Measurements from ENCODE around the gene STOX1.
"Not testable (repeated sequence)": the region's sequence is repeated elsewhere in the genome, so short reads cannot be mapped to it uniquely, and the experiment has no call there.

STOX1 gene

GRCh38 chr10:68897336-68897741 lies 70.0 kb downstream of the STOX1 start:
- DNase-seq: peak; percentile 87

DNA sequence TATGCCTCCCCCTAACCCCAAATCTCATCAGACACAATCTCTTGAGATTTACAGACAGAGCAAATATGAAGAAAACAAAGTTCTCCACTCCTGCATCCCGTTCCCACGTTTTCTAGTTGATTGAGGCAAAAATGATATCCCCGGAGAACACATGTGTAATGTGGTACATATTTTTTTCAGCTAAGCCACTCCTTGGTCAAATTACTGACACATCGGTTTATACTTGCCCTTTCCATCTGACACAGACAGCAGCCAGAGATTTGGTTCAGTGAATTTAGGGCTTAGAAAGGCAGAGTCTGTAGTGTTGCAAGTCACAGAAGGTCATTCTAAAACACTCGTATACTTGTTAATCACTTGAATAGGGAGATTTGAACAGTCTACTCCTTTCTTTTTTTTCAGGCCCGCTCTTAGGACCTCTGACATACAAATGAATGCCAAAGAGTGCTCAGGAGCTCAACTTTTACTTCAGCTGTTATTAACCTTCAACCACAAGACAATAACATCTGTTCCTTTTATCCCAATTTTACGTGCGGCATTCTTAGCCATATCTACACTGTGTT lies 71.9 kb downstream of the STOX1 start:
- no peak for DNase-seq

DNA sequence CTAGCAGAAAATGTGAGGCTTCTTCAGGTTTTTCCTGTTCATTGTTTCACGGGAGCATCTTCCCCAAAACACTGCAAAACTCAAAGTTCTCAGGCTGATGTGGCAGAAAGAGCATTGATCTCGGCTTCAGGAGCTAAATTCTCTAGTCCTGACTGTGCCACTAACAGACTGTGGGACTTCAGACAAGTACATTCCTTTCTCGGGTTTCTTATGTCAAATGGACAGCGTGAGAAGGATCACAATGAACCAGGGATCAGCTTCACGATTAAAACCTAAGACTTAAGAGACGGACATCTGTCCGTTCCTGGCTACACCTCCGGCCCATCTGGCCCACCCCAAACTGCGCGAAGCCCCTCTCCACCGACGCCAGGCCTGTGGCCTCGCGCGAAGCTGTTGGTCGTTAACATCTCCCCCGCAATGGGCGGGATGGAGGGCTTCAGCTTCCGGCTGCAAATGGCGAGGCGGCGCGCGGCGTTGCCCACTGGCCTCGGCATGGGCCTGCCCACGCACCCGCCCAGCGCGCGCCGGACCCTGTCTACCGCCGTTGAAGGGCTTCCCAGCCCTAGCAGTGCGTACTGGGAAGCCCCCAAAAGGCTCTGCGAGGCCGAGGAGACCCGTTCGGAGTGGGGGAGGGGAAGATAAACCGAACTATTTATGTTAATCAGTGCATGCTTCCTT lies 73.2 kb downstream of the STOX1 start:
- DNase-seq: no peak

DNA sequence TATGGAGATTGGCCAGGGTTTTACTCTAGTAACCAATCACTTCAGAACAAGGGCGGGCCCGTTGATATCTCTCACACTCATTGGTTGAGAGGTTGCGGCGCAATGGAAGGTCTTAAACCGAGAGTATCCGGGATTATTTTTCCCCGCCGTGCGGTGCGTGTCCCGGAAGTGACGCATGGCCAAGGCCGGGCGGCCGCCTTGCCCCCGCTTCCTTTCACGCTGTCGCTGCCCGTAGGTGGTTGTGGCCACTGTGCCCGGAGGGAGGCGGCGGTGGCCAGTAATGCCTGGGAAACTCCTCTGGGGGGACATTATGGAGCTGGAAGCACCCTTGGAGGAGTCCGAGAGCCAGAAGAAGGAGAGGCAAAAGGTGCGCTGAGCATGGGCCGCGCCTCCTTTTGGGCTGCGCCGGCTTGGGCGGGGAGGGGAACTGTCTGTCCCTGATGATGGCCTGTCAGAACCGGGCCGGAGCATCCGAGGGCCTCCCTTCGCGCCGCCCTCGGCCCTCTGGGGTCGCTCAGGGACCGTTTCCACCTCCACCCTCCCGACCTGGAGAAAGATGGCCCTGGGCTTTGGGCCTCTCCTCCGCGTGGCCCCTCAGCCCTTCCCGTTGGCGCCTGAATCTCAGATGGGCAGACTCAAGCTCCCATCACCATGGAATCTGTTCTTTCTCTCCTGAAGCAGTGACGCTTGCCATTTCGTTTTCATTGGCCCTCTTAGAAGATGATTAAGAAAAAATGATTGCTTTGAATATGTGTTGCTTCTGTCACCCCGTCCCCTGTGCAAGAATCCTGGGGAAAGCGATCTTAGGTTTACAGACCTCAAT lies 74.0 kb downstream of the STOX1 start, which contains the start of gene DDX50:
TSS of gene DDX50 (plus strand) at position 211 of the 823 bp plus-strand sequence. CDS start at position 281, 70 bp downstream.
- DNase-seq: peak; percentile 100

GRCh38 chr10:68902382-68902781 lies 75.1 kb downstream of the STOX1 start:
- no peak for DNase-seq

GRCh38 chr10:68924593-68924992 lies 97.3 kb downstream of the STOX1 start:
- no peak for DNase-seq

DNA sequence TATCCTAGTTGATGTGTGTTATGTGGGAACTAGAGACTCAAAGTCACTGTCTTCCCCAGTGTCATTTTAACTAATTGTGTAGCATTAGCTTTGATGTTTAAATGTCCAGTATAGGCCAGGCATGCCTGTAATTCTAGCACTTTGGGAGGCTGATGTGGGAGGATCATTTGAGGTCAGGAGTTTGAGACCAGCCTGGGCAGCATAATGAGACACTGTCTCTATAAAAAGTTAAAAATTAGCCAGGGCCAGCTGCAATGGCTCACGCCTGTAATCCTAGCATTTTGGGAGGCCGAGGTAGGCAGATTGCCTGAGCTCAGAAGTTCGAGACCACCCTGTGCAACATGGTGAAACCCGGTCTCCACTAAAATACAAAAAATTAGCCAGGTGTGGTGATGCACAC lies 98.2 kb downstream of the STOX1 start:
- no peak for DNase-seq

GRCh38 chr10:68929157-68929556 lies 101.8 kb downstream of the STOX1 start:
- DNase-seq: not testable (repeated sequence)

GRCh38 chr10:68929888-68930287 lies 102.6 kb downstream of the STOX1 start:
- DNase-seq: not testable (repeated sequence)

GRCh38 chr10:68932860-68933259 lies 105.5 kb downstream of the STOX1 start:
- not testable (repeated sequence) for DNase-seq

DNA sequence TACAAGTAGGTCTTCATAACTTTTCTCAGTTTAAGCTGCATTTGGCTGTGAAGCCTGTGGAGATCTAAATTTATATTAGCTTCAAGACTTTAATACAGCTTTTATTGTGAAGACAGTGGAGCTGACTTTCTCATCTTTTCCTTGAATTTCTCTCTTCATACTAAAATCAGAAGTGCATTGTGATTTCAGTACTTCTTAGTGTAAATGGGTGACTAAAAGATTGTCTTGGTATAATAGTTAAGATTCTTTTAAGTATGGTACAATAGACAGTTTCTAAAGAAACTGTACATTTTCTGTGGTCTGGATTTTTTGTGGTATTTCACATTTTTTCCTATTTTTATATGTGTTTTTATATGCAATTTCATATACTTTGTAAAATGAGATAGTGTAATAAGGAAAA lies 107.7 kb downstream of the STOX1 start:
- DNase-seq: no peak

DNA sequence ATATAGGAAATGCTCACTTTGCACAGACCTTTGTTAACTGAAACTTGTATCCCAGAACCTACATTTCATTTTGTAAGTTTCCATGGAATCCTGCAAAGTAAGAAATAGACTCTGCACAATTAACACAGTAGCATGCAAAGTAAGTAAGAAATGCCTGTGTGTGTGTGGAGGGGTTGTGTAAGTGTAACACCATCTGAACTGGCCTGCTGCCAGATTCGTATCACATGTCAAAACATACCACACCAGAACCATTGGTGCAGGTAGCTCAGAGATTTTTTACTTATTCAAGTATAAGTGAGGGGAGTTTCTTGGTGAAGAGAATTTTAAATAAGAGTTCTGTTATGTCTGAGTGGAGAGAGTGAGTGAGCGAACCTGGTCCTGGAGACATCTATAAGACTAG lies 110.8 kb downstream of the STOX1 start:
- no peak for DNase-seq

GRCh38 chr10:68938884-68939283 lies 111.6 kb downstream of the STOX1 start:
- DNase-seq: no peak

- not testable (repeated sequence) for DNase-seq
Observed at GRCh38 chr10:68940917-68941316, 113.6 kb downstream of the STOX1 start.
